Measurements from ENCODE around the gene ZNF677.
A peak's percentile ranks its signal among the peaks of the same experiment; 100 is the strongest.
"Not testable (repeated sequence)": the region's sequence is repeated elsewhere in the genome, so short reads cannot be mapped to it uniquely, and the experiment has no call there.

The ZNF677 gene

GRCh38 chr19:53192771-53193534, 61.7 kb downstream of the ZNF677 start, which contains the start of gene ZNF665:
TSS of gene ZNF665 (minus strand) at chr19:53193358. CDS start at chr19:53182898, 10,460 bp downstream.
- no peak for TF ChIP-seq TCF4 (CRISPR knock-in tag; IDR thresholded peaks at IDR 0.05; ENCODE audit: borderline replicate concordance)
- no peak for TF ChIP-seq RARB (CRISPR knock-in tag; IDR thresholded peaks at IDR 0.05)
- TF ChIP-seq GLIS3 (CRISPR knock-in tag; IDR thresholded peaks at IDR 0.05), result no peak
- TF ChIP-seq CSDC2 (CRISPR knock-in tag; IDR thresholded peaks at IDR 0.05), result no peak
- TF ChIP-seq OSR1 (CRISPR knock-in tag; IDR thresholded peaks at IDR 0.05), result no peak
- TF ChIP-seq, protein P1, sequence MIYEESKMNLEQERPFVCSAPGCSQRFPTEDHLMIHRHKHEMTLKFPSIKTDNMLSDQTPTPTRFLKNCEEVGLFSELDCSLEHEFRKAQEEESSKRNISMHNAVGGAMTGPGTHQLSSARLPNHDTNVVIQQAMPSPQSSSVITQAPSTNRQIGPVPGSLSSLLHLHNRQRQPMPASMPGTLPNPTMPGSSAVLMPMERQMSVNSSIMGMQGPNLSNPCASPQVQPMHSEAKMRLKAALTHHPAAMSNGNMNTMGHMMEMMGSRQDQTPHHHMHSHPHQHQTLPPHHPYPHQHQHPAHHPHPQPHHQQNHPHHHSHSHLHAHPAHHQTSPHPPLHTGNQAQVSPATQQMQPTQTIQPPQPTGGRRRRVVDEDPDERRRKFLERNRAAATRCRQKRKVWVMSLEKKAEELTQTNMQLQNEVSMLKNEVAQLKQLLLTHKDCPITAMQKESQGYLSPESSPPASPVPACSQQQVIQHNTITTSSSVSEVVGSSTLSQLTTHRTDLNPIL (CRISPR knock-in tag; IDR thresholded peaks at IDR 0.05; ENCODE audit: low read depth), result no peak
- TF ChIP-seq PPARA (CRISPR knock-in tag; IDR thresholded peaks at IDR 0.05; ENCODE audit: borderline replicate concordance), result no peak
- TF ChIP-seq, protein P2, sequence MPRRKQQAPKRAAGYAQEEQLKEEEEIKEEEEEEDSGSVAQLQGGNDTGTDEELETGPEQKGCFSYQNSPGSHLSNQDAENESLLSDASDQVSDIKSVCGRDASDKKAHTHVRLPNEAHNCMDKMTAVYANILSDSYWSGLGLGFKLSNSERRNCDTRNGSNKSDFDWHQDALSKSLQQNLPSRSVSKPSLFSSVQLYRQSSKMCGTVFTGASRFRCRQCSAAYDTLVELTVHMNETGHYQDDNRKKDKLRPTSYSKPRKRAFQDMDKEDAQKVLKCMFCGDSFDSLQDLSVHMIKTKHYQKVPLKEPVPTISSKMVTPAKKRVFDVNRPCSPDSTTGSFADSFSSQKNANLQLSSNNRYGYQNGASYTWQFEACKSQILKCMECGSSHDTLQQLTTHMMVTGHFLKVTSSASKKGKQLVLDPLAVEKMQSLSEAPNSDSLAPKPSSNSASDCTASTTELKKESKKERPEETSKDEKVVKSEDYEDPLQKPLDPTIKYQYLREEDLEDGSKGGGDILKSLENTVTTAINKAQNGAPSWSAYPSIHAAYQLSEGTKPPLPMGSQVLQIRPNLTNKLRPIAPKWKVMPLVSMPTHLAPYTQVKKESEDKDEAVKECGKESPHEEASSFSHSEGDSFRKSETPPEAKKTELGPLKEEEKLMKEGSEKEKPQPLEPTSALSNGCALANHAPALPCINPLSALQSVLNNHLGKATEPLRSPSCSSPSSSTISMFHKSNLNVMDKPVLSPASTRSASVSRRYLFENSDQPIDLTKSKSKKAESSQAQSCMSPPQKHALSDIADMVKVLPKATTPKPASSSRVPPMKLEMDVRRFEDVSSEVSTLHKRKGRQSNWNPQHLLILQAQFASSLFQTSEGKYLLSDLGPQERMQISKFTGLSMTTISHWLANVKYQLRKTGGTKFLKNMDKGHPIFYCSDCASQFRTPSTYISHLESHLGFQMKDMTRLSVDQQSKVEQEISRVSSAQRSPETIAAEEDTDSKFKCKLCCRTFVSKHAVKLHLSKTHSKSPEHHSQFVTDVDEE (CRISPR knock-in tag; IDR thresholded peaks at IDR 0.05), result no peak
- no peak for TF ChIP-seq PATZ1 (CRISPR knock-in tag; IDR thresholded peaks at IDR 0.05; ENCODE audit: borderline replicate concordance)
- no peak for TF ChIP-seq BACH2 (CRISPR knock-in tag; IDR thresholded peaks at IDR 0.05; ENCODE audit: borderline replicate concordance)
- TF ChIP-seq ESRRG (CRISPR knock-in tag; IDR thresholded peaks at IDR 0.05), result no peak
- no peak for TF ChIP-seq ZC3H10 (CRISPR knock-in tag; IDR thresholded peaks at IDR 0.05)
- no peak for TF ChIP-seq ARNTL (CRISPR knock-in tag; IDR thresholded peaks at IDR 0.05; ENCODE audit: borderline replicate concordance, low read depth)
- TF ChIP-seq POU6F1 (CRISPR knock-in tag; IDR thresholded peaks at IDR 0.05; ENCODE audit: borderline replicate concordance, low read depth), result no peak
- peak; percentile 91 for ATAC-seq

GRCh38 chr19:53190253-53190652, 64.4 kb downstream of the ZNF677 start:
- ATAC-seq, result no peak
- no peak for TF ChIP-seq ZFP30 (CRISPR knock-in tag; IDR thresholded peaks at IDR 0.05)
- TF ChIP-seq ZNF8 (CRISPR knock-in tag; IDR thresholded peaks at IDR 0.05), result no peak
- TF ChIP-seq SNAI2 (CRISPR knock-in tag; IDR thresholded peaks at IDR 0.05), result no peak
- TF ChIP-seq ZC3H10 (CRISPR knock-in tag; IDR thresholded peaks at IDR 0.05), result no peak
- TF ChIP-seq POU6F1 (CRISPR knock-in tag; IDR thresholded peaks at IDR 0.05; ENCODE audit: borderline replicate concordance, low read depth), result no peak

DNA sequence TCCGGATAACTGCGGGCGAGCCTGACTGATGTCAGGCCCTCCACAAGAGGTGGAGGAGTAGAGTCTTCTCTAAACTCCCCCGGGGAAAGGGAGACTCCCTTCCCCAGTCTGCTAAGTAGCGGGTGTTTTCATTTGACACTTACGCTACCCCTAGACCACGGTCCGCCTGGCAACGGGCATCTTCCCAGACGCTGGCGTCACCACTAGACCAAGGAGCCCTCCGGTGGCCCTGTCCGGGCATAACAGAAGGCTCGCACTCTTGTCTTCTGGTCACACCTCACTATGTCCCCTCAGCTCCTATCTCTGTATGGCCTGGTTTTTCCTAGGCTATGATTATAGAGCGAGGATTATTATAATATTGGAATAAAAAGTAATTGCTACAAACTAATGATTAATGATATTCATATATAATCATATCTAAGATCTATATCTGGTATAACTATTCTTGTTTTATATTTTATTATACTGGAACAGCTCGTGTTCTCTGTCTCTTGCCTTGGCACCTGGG, 64.9 kb downstream of the ZNF677 start:
- not testable (repeated sequence) for ATAC-seq
